ENCODE measurements around the gene CDH8. TPM values are rescaled to one million over a fixed set of nuclear protein-coding genes. Genes with fewer than 3 reads are reported as not detected.

CDH8 gene
- total and polyA plus RNA-seq, 4 donors, result 0.09 TPM; not detected in 3

GRCh38 chr16:62036802-62037135, 531 bp upstream of the CDH8 start:
- no peak for TF ChIP-seq ZBTB33 (IDR thresholded peaks at IDR 0.05)
- no peak for TF ChIP-seq RAD21 (IDR thresholded peaks at IDR 0.05)
- no peak for TF ChIP-seq ATF3 (IDR thresholded peaks at IDR 0.05)
- no peak for TF ChIP-seq YY1 (IDR thresholded peaks at IDR 0.05)
- no peak for TF ChIP-seq EGR1 (IDR thresholded peaks at IDR 0.05; ENCODE audit: low read depth in 2 of 2)
- TF ChIP-seq TAF1 (conservative IDR thresholded peaks at IDR 0.05), result no peak
- no peak for TF ChIP-seq CTCF (IDR thresholded peaks at IDR 0.05; ENCODE audit: low read depth, low read length, missing input control)
- no peak for TF ChIP-seq NR2F2 (IDR thresholded peaks at IDR 0.05)
- no peak for TF ChIP-seq JUND (IDR thresholded peaks at IDR 0.05)
- TF ChIP-seq FOXA1 (IDR thresholded peaks at IDR 0.05), result no peak
- no peak for TF ChIP-seq SP1 (IDR thresholded peaks at IDR 0.05)
- TF ChIP-seq MAX (IDR thresholded peaks at IDR 0.05), result no peak
- TF ChIP-seq HNF4G (IDR thresholded peaks at IDR 0.05), result no peak
- no peak for TF ChIP-seq REST (IDR thresholded peaks at IDR 0.05)
- no peak for TF ChIP-seq RXRA (IDR thresholded peaks at IDR 0.05)
- no peak for TF ChIP-seq HNF4A (conservative IDR thresholded peaks at IDR 0.05)
- TF ChIP-seq GABPA (IDR thresholded peaks at IDR 0.05 in 1 of 2, conservative IDR thresholded peaks at IDR 0.05 in 1 of 2), result no peak
- no peak for TF ChIP-seq FOXA2 (IDR thresholded peaks at IDR 0.05)
- no peak for DNase-seq (ENCODE audit: low spot score)
- no peak overlapping the region for H3K4me3 ChIP-seq (ENCODE audit: low read depth in 1 of 3, low read length in 3 of 3)
- no peaks in the 10 kb centered on the region for H3K9me3 ChIP-seq (ENCODE audit: control insufficient read depth in 4 of 4, low read length in 3 of 4)
- H3K4me1 ChIP-seq (ENCODE audit: control insufficient read depth in 4 of 4, insufficient read depth in 4 of 4, low read length in 3 of 4), result no peaks in the 10 kb centered on the region
- 8% methylated on average over 15 of the region's 15 CpGs for WGBS
- H3K27me3 ChIP-seq (ENCODE audit: control insufficient read depth in 4 of 4, insufficient read depth in 4 of 4, low read length in 3 of 4), result peaks cover 3 to 14% (median 4%) of the 10 kb centered on the region in 4 donors
- no peak overlapping the region for H3K9ac ChIP-seq (ENCODE audit: low read depth in 1 of 2, low read length in 2 of 2)
- no peaks in the 10 kb centered on the region for H3K36me3 ChIP-seq (ENCODE audit: control insufficient read depth in 4 of 4, insufficient read depth in 3 of 4, low read depth in 1 of 4, low read length in 3 of 4)
- H3K27ac ChIP-seq (ENCODE audit: low read depth in 1 of 2, low read length in 2 of 2), result no peak overlapping the region
